Lower leg skin (tissue), 3 donors: ENCODE measurements around the gene ARMS2.

Source experiments
- POLR2A ChIP-seq, 2 donors: fragments of 450-650 bp; IDR thresholded peaks; one replicate each; pipeline ENCODE4 v1.6.1; 2016 to 2017; ENCODE audit warnings: antibody characterized with exemption in 2 of 2, mild to moderate bottlenecking in 1 of 2, moderate library complexity in 1 of 2
- TF ChIP-seq, protein P1 (sequence below), 3 donors: fragments of 450-650 bp; IDR thresholded peaks; one replicate each; pipeline ENCODE4 v1.5.1; 2016; ENCODE audit warnings: antibody characterized with exemption in 3 of 3, mild to moderate bottlenecking in 3 of 3, moderate library complexity in 2 of 3

DNA sequence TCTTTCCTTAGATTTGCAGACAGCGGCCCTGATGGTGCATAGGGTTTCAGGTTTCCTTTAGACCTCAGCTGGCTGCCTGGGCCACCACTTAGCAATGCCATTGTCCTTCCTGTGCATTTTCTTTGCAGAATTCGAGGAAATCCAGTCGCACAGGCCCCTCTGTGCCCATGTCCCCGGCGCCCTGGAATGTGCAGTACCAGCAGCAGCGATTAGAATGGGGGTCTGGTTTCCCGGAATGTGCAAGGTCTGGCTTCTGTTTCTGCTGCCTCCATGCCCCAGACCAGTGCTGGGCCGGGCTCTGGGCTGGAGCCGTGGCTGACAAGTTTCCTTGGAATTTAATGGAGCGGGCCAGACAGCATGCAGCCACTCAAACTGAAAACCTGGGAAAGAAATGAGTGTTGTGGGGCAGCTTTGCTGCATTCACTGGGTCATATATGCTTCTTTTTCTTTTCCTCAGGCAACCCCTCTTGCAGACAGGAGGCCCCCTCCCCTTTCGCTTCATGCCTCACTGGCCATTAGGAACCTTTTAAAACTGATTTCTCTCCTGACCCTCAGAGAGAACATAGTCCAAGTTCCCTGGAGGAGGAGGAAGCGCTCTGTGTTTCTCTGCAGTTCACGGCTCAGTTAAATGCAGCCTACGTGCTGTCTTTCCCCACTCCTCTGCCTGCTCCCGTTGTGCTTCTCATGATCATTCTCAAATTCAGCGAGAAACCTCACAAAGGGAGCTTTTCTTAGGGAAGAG, 21.3 kb downstream of the ARMS2 start:
- TF ChIP-seq POLR2A (IDR thresholded peaks at IDR 0.05): no peak
- TF ChIP-seq, protein P1, sequence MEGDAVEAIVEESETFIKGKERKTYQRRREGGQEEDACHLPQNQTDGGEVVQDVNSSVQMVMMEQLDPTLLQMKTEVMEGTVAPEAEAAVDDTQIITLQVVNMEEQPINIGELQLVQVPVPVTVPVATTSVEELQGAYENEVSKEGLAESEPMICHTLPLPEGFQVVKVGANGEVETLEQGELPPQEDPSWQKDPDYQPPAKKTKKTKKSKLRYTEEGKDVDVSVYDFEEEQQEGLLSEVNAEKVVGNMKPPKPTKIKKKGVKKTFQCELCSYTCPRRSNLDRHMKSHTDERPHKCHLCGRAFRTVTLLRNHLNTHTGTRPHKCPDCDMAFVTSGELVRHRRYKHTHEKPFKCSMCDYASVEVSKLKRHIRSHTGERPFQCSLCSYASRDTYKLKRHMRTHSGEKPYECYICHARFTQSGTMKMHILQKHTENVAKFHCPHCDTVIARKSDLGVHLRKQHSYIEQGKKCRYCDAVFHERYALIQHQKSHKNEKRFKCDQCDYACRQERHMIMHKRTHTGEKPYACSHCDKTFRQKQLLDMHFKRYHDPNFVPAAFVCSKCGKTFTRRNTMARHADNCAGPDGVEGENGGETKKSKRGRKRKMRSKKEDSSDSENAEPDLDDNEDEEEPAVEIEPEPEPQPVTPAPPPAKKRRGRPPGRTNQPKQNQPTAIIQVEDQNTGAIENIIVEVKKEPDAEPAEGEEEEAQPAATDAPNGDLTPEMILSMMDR (IDR thresholded peaks at IDR 0.05): no peak
